K562 (cell line): ENCODE results near the gene MOB4. TPM values are rescaled to one million over a fixed set of nuclear protein-coding genes. Genes with fewer than 3 reads are reported as not detected.

Experiments used
- ATAC-seq: fragments of 200-7000 bp; cut with Tn5 transposase; 3 replicates; pipeline ENCODE4 v1.9.1; 2020; ENCODE audit warnings: moderate library complexity
- BruUV-seq: library from RNA; stranded (reverse); fragments of 400-500 nt; replicated peaks from 2 replicates; lab custom pipeline; 2021; lab: Mats Ljungman, UMichigan
- CTCF ChIA-PET: fragments of 300-600 bp; formaldehyde crosslinking; extraction: SDS; loops from one replicate; lab custom pipeline; 2021; ENCODE audit warnings: low intra/inter-chr PET ratio; lab: Yijun Ruan, JAX
- POLR2A ChIA-PET: fragments of 300-600, 350-650 bp; sonication (Branson Sonifier 250); formaldehyde crosslinking; extraction: SDS; loops from one replicate; lab custom pipeline; 2021; ENCODE audit warnings: antibody characterized with exemption, inconsistent platforms; lab: Yijun Ruan, JAX
- DNase-seq, 4 experiments: peaks; one replicate each; pipeline versions ENCODE4 v3.0.0 to v3.0.0-alpha.2; 2011 to 2018; ENCODE audit warnings: low spot score in 3 of 4, mixed read lengths in 3 of 4; ENCODE audit errors: extremely low read depth in 1 of 4
- FAIRE-seq: peaks from 2 replicates; lab custom pipeline; 2011; peaks lifted over from hg19 to GRCh38; lab: Jason Lieb, UNC
- H2AFZ ChIP-seq: 2 replicates; pipeline ENCODE4 v1.6.0; 2011; ENCODE audit warnings: low read depth, low read length, control low read depth, inconsistent platforms
- H3K27ac ChIP-seq: fragments of 200-600 bp; 3 replicates; pipeline ENCODE4 v1.8.0; 2011; ENCODE audit warnings: low read depth, mild to moderate bottlenecking, control low read depth, inconsistent platforms, low read length, moderate library complexity, mixed read lengths; ENCODE audit errors: extremely low read depth
- H3K27me3 ChIP-seq, 2 experiments: fragments of 300-600 bp in 1 of 2; 2 replicates in 1 of 2; 3 replicates in 1 of 2; pipeline versions ENCODE4 v1.6.0 to v1.8.0; 2011; ENCODE audit warnings: inconsistent platforms in 2 of 2, low read length in 2 of 2, mild to moderate bottlenecking in 1 of 2, mixed read lengths in 1 of 2, moderate library complexity in 1 of 2; ENCODE audit not compliant: control insufficient read depth in 2 of 2, insufficient read depth in 2 of 2
- H3K36me3 ChIP-seq: fragments of 300-600 bp; 3 replicates; pipeline ENCODE4 v1.8.0; 2011; ENCODE audit warnings: mild to moderate bottlenecking, low read length, inconsistent platforms; ENCODE audit not compliant: control insufficient read depth, insufficient read depth
- H3K4me1 ChIP-seq, 2 experiments: fragments of 200-600 bp in 1 of 2; replicated peaks in 1 of 2; 2 replicates in 1 of 2; 3 replicates in 1 of 2; pipeline versions ENCODE4 v1.5.1 to v1.8.0; 2011; ENCODE audit warnings: inconsistent platforms in 2 of 2, low read length in 2 of 2, mild to moderate bottlenecking in 1 of 2, mixed read lengths in 1 of 2, moderate library complexity in 1 of 2; ENCODE audit not compliant: control insufficient read depth in 2 of 2, insufficient read depth in 2 of 2
- H3K4me2 ChIP-seq: 2 replicates; pipeline ENCODE4 v1.6.1; 2011; ENCODE audit warnings: low read length, control low read depth, inconsistent platforms, mixed read lengths; ENCODE audit not compliant: insufficient read depth
- H3K4me3 ChIP-seq: fragments of 200-600 bp; sonication (generic), shearing (Covaris generic); 2 replicates; pipeline ENCODE4 v1.5.1; 2016; ENCODE audit warnings: control low read depth, inconsistent platforms
- H3K79me2 ChIP-seq: fragments of 200-600 bp; 3 replicates; pipeline ENCODE4 v1.8.0; 2011; ENCODE audit warnings: low read length, inconsistent platforms; ENCODE audit not compliant: control insufficient read depth, insufficient read depth
- H3K9ac ChIP-seq, 2 experiments: 2 replicates each; pipeline versions ENCODE4 v1.6.0 to v1.6.1; 2011; ENCODE audit warnings: low read depth in 2 of 2, low read length in 2 of 2, control low read depth in 1 of 2, inconsistent platforms in 1 of 2, mild to moderate bottlenecking in 1 of 2, mixed read lengths in 1 of 2; ENCODE audit not compliant: insufficient read depth in 1 of 2
- H3K9me1 ChIP-seq: one replicate; pipeline ENCODE4 v1.6.0; 2011; ENCODE audit warnings: inconsistent platforms, mild to moderate bottlenecking, low read length, moderate library complexity; ENCODE audit not compliant: control insufficient read depth, insufficient read depth
- H3K9me3 ChIP-seq: replicated peaks from 2 replicates; pipeline ENCODE4 v1.5.1; 2011; ENCODE audit warnings: low read depth, low read length, inconsistent platforms; ENCODE audit not compliant: control insufficient read depth, insufficient read depth
- H4K20me1 ChIP-seq: replicated peaks from 2 replicates; pipeline ENCODE4 v1.6.1; 2011; ENCODE audit warnings: low read length, inconsistent platforms, mixed read lengths; ENCODE audit not compliant: control insufficient read depth, insufficient read depth
- GTF2A2 ChIP-seq: IDR thresholded peaks from 2 replicates; pipeline ENCODE4 v1.6.1; 2016; ENCODE audit warnings: mild to moderate bottlenecking, missing genetic modification characterization, missing compliant biosample characterization
- KLF1 ChIP-seq: fragments of 450-650 bp; IDR thresholded peaks from 2 replicates; pipeline ENCODE4 v1.6.1; 2016; ENCODE audit warnings: missing genetic modification characterization, missing compliant biosample characterization
- KLF13 ChIP-seq: fragments of 450-650 bp; IDR thresholded peaks from 2 replicates; pipeline ENCODE4 v1.6.1; 2016; ENCODE audit warnings: missing genetic modification characterization, low read depth, mild to moderate bottlenecking, missing compliant biosample characterization, moderate library complexity, borderline replicate concordance
- NFRKB ChIP-seq: fragments of 450-650 bp; IDR thresholded peaks from 2 replicates; pipeline ENCODE4 v1.6.1; 2016; ENCODE audit warnings: low read depth
- NFXL1 ChIP-seq: fragments of 450-650 bp; formaldehyde crosslinking; IDR thresholded peaks from 2 replicates; pipeline ENCODE4 v1.4.0; 2021; ENCODE audit warnings: mild to moderate bottlenecking
- NONO ChIP-seq, 2 experiments: fragments of 200-400 bp in 1 of 2; fragments of 450-650 bp in 1 of 2; formaldehyde crosslinking in 1 of 2; IDR thresholded peaks; 2 replicates each; pipeline ENCODE4 v1.6.1; 2017; ENCODE audit warnings: low read depth in 2 of 2, mild to moderate bottlenecking in 2 of 2, moderate library complexity in 2 of 2, low read length in 1 of 2
- SLC30A9 ChIP-seq: fragments of 250-450 bp; sonication (Bioruptor Pico); IDR thresholded peaks from 2 replicates; pipeline ENCODE4 v1.8.0; 2022; ENCODE audit warnings: mild to moderate bottlenecking, moderate library complexity
- TBL1XR1 ChIP-seq, 2 experiments: IDR thresholded peaks; 2 replicates each; pipeline ENCODE4 v1.6.1; 2012; ENCODE audit warnings: improper control_type of control experiment in 2 of 2, low read length in 2 of 2, mild to moderate bottlenecking in 1 of 2
- ZNF347 ChIP-seq: fragments of 450-650 bp; formaldehyde crosslinking; IDR thresholded peaks from 2 replicates; pipeline ENCODE4 v1.4.0; 2020; ENCODE audit warnings: low read depth, mild to moderate bottlenecking, moderate library complexity
- ZNF764 ChIP-seq: fragments of 250-450 bp; sonication (Bioruptor Pico); IDR thresholded peaks from 2 replicates; pipeline ENCODE4 v1.4.0; 2020; ENCODE audit warnings: low read depth, mild to moderate bottlenecking, moderate library complexity
- WGBS: fragments of 100-300 bp; shearing (Covaris generic); methylation state at CpG from one replicate; pipeline ENCODE4 v1.1.6; 2016; ENCODE audit warnings: low coverage, mixed read lengths; ENCODE audit not compliant: insufficient coverage; ENCODE audit errors: missing lambda C conversion rate; 5-methylcytosine and 5-hydroxymethylcytosine counted together
- in situ Hi-C: fragments of 300-500 bp; cut with MboI; formaldehyde crosslinking; loops from 4 replicates; pipeline ENCODE4 v1.15.0; 2018; ENCODE audit warnings: inconsistent platforms, mixed read lengths
- intact Hi-C: fragments of 100-400 bp; cut with micrococcal nuclease; formaldehyde crosslinking; loops from 2 replicates; pipeline ENCODE4 v1.14.2; 2022
- polyA plus RNA-seq, 8 experiments: library from polyadenylated mRNA; depleted of rRNA in 4 of 8; stranded (reverse) in 5 of 8; unstranded in 3 of 8; fragments of >200 nt; fragmentation: Nextera tagmentation in 2 of 8; fragmentation: Illumina TruSeq in 1 of 8; extraction: Ambion mirVana in 2 of 8; extraction: Trizol in 1 of 8; gene quantifications; 2 replicates each; pipeline versions ENCODE4 v1.2.1 to v1.2.3, GENCODE V29; 2011 to 2014; ENCODE audit warnings: inconsistent platforms in 1 of 8, missing spikeins in 1 of 8
- total RNA-seq, 7 experiments: library from RNA; depleted of rRNA in 6 of 7; stranded (reverse); fragments of >200 nt in 6 of 7; fragmentation: Illumina TruSeq in 2 of 7; extraction: Trizol in 2 of 7; gene quantifications; 2 replicates each; pipeline versions ENCODE4 v1.2.1 to v1.2.3, GENCODE V29; 2011 to 2021; ENCODE audit warnings: low replicate concordance in 1 of 7
- TF ChIP-seq, protein P1 (sequence below), 2 experiments: IDR thresholded peaks in 1 of 2; conservative IDR thresholded peaks in 1 of 2; 2 replicates each; pipeline ENCODE4 v1.6.1; 2016; ENCODE audit warnings: low read depth in 2 of 2, mild to moderate bottlenecking in 1 of 2, missing compliant biosample characterization in 1 of 2, missing genetic modification characterization in 1 of 2, moderate library complexity in 1 of 2

Gene MOB4
- total and polyA plus RNA-seq, 9 of the 15 experiments (the other 6 are each of a cell fraction or from before 2014, with no cell fraction given): 13.5 to 30.8 (median 22.2) TPM

GRCh38 chr2:197504512-197504911 lies 11.4 kb upstream of the MOB4 start:
- Histone ChIP-seq H3K9ac (no peak overlapping the region), H3K9me3 (no peaks in the 10 kb centered on the region), H3K9me1 (no peaks in the 10 kb centered on the region), H3K4me2 (no peak overlapping the region), H3K79me2 (peaks cover 46% of the 10 kb centered on the region), H4K20me1 (no peaks in the 10 kb centered on the region), H3K27me3 (no peaks in the 10 kb centered on the region), H3K36me3 (peaks cover 40% of the 10 kb centered on the region), H3K4me3 (no peak overlapping the region), H2AFZ (no peak overlapping the region), H3K4me1 (peaks cover 0 to under 1% of the 10 kb centered on the region in 2 experiments; a peak in 1 of 5 replicates), H3K27ac (no peak overlapping the region)
- BruUV-seq: no TSS peak
- no peak for DNase-seq
- ChIA-PET POLR2A (interaction anchor here (0.7 kb wide), 1 partner anchor 9 kb away, joined by 3 read pairs; no protein-coding TSS in a partner anchor), CTCF (no interaction called here)
- 85% methylated on average over 4 of the region's 6 CpGs for WGBS
- TF ChIP-seq NFRKB: no peak
- TF ChIP-seq ZNF764 (CRISPR knock-in tag): no peak
- no peak for TF ChIP-seq NONO (IDR thresholded peaks at IDR 0.05; ENCODE audit: low read depth in 2 of 2, low read length in 1 of 2)
- TF ChIP-seq NFXL1 (CRISPR knock-in tag): no peak
- no peak for TF ChIP-seq KLF1 (tag)
- TF ChIP-seq TBL1XR1 (IDR thresholded peaks at IDR 0.05; ENCODE audit: low read length in 2 of 2): no peak
- TF ChIP-seq ZNF347 (CRISPR knock-in tag): no peak
- TF ChIP-seq, protein P1, sequence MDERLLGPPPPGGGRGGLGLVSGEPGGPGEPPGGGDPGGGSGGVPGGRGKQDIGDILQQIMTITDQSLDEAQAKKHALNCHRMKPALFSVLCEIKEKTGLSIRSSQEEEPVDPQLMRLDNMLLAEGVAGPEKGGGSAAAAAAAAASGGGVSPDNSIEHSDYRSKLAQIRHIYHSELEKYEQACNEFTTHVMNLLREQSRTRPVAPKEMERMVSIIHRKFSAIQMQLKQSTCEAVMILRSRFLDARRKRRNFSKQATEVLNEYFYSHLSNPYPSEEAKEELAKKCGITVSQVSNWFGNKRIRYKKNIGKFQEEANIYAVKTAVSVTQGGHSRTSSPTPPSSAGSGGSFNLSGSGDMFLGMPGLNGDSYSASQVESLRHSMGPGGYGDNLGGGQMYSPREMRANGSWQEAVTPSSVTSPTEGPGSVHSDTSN (CRISPR knock-in tag; IDR thresholded peaks at IDR 0.05; ENCODE audit: low read depth): no peak
- TF ChIP-seq, protein P1 (tag; conservative IDR thresholded peaks at IDR 0.05; ENCODE audit: low read depth): no peak
- TF ChIP-seq SLC30A9 (CRISPR knock-in tag): no peak
- TF ChIP-seq KLF13 (tag): no peak
- no peak for TF ChIP-seq GTF2A2 (tag)
- intact Hi-C loops (loop anchor here (5.0 kb wide), 1 partner anchor 93 kb away; no protein-coding TSS in a partner anchor), in situ Hi-C loops (no loop called here)
- no peak for ATAC-seq
- no peak for FAIRE-seq
